Kidney epithelial cell (primary cell): ENCODE measurements around the gene DPP3. TPM values are rescaled to one million over a fixed set of nuclear protein-coding genes. Genes with fewer than 3 reads are reported as not detected.
A peak's percentile ranks its signal among the peaks of the same experiment; 100 is the strongest.
"Not testable (repeated sequence)": the region's sequence is repeated elsewhere in the genome, so short reads cannot be mapped to it uniquely, and the experiment has no call there.

ENCODE experiments used
- DNase-seq: peaks from one replicate; pipeline ENCODE4 v3.0.0-alpha.2; 2010; ENCODE audit warnings: low read depth
- H3K27me3 ChIP-seq: 2 replicates; pipeline ENCODE4 v1.6.0; 2011; ENCODE audit warnings: low read length; ENCODE audit not compliant: control insufficient read depth, insufficient read depth
- H3K36me3 ChIP-seq: 2 replicates; pipeline ENCODE4 v1.5.1; 2011; ENCODE audit warnings: low read length; ENCODE audit not compliant: control insufficient read depth, insufficient read depth
- H3K4me3 ChIP-seq: 2 replicates; pipeline ENCODE4 v1.5.1; 2011; ENCODE audit warnings: low read depth, mild to moderate bottlenecking, control low read depth, low read length
- CTCF ChIP-seq: IDR thresholded peaks from 2 replicates; pipeline ENCODE4 v1.5.1; 2011; ENCODE audit warnings: mild to moderate bottlenecking, moderate library complexity, low read length, control low read depth, inconsistent platforms; ENCODE audit not compliant: insufficient read depth, poor library complexity, severe bottlenecking
- total RNA-seq: library from RNA; depleted of rRNA; stranded (reverse); fragments of >200 nt; gene quantifications from 2 replicates; pipeline ENCODE4 v1.2.3, GENCODE V29; 2015

The DPP3 gene
- total RNA-seq, 1 donor from 2014 or later: 84.6 TPM

- Histone ChIP-seq H3K36me3 (no peaks in the 10 kb centered on the region), H3K27me3 (peaks cover 5% of the 10 kb centered on the region), H3K4me3 (no peak overlapping the region)
- no peak for TF ChIP-seq CTCF
- DNase-seq: no peak
Observed at GRCh38 chr11:66541892-66542291, 61.7 kb downstream of the DPP3 start.

GRCh38 chr11:66542362-66542761, 62.1 kb downstream of the DPP3 start:
- H3K36me3 ChIP-seq: no peaks in the 10 kb centered on the region
- no peak overlapping the region for H3K4me3 ChIP-seq
- DNase-seq: no peak
- TF ChIP-seq CTCF: no peak
- peaks cover 9% of the 10 kb centered on the region for H3K27me3 ChIP-seq

GRCh38 chr11:66543263-66544107, 63.3 kb downstream of the DPP3 start:
- TF ChIP-seq CTCF: peak; percentile 84
- H3K27me3 ChIP-seq: peaks cover 17% of the 10 kb centered on the region
- H3K4me3 ChIP-seq: no peak overlapping the region
- DNase-seq: no peak
- no peaks in the 10 kb centered on the region for H3K36me3 ChIP-seq

GRCh38 chr11:66544952-66545351, 64.7 kb downstream of the DPP3 start:
- DNase-seq, H3K36me3 ChIP-seq: not testable (repeated sequence)
- peak overlapping the region; percentile 83 for H3K4me3 ChIP-seq
- H3K27me3 ChIP-seq: peaks cover 24% of the 10 kb centered on the region

GRCh38 chr11:66545701-66546367, 65.6 kb downstream of the DPP3 start, which contains the start of gene ZDHHC24:
Gene ZDHHC24, minus strand, starts transcription at chr11:66546048. Its CDS starts 45 bp downstream, at chr11:66546003.
- Histone ChIP-seq H3K36me3 (no peaks in the 10 kb centered on the region), H3K4me3 (peak within 1 kb of the TSS; percentile 83), H3K27me3 (peaks cover 26% of the 10 kb centered on the region)
- TF ChIP-seq CTCF: no peak
- DNase-seq: peak; percentile 79

GRCh38 chr11:66546368-66546965, 66.2 kb downstream of the DPP3 start, which contains the start of gene ACTN3:
Gene ACTN3, plus strand, starts transcription at chr11:66546903. Its CDS starts 35 bp downstream, at chr11:66546938.
- DNase-seq: no peak
- no peak for TF ChIP-seq CTCF

More at GRCh38 chr11:66546368-66546965, 66.2 kb downstream of the DPP3 start, which contains the start of gene ACTN3:
- peaks cover 26% of the 10 kb centered on the region for H3K27me3 ChIP-seq
- peak within 1 kb of the TSS; percentile 83 for H3K4me3 ChIP-seq
- H3K36me3 ChIP-seq: no peaks in the 10 kb centered on the region
